NCI-H2196 treated with DMSO at 0.1 percent for 48 hours (cell line): ENCODE results near the gene TMEM138.
A peak's percentile ranks its signal among the peaks of the same experiment; 100 is the strongest.
"Not testable (repeated sequence)": the region's sequence is repeated elsewhere in the genome, so short reads cannot be mapped to it uniquely, and the experiment has no call there.

Experiments
- DNase-seq: peaks from one replicate; lab custom pipeline; 2025; ENCODE audit not compliant: unreplicated experiment; lab: John Stamatoyannopoulos, UW

The TMEM138 gene

DNA sequence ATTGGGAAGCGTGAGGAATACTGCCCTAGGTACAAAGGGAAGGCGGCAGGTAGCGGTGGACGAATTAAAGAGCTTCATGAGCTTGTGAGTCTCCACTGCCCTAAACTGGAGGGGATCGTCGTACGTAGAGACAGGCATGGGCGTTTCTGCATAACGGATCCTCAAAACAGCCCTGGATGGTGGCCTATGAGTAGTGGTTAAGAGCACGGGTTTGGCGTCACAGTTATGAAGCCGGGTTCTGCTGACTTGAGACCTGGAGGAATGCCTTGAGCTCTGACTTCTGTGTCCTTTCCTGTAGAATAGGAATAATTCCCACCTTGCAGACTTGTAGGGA is 335 bp downstream of the TMEM138 start:
- no peak for DNase-seq

DNA sequence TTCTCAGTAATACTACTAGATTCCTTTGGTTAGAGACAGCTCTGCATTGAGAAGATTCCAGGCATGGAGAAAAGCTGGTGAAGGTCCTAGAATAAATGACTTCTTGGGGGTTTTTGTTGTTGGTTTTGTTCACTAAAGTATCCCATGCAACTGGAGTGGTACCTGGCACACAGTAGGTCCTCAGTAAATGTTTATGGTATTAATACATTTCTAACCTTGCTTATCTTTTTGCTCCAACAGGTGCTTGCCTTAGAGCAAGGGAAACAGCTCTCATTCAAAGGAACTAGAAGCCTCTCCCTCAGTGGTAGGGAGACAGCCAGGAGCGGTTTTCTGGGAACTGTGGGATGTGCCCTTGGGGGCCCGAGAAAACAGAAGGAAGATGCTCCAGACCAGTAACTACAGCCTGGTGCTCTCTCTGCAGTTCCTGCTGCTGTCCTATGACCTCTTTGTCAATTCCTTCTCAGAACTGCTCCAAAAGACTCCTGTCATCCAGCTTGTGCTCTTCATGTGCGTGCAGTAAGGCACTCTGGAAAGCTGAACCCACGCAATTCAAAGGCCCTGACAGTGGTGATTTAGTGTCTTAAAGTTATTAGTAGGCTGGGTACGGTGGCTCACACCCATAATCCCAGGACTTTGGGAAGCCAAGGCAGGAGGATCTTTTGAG is 2.0 kb downstream of the TMEM138 start:
- no peak for DNase-seq

DNA sequence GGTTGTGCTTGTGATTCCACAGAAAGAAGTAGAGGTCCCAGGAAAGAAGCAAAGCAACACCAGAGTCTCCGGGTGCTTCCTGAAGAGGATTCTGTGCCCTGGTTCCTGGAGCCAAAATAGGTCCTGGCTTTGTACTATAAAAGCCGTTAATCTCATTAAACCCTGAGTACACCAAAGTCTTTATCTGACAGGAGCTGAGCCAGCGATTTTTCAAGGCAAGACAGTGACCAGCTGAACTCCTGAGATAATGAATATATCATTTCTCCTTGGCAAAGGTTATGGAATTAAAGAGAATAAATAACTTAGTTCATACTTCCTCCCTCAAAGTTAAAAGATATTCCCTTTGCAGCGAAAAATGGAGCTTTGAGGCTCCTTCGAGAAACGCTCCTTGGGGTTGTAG is 5.2 kb downstream of the TMEM138 start:
- DNase-seq, result no peak

GRCh38 chr11:61368646-61369045 is 6.5 kb downstream of the TMEM138 start:
- DNase-seq, result no peak

GRCh38 chr11:61369372-61370348 is 7.5 kb downstream of the TMEM138 start:
- no peak for DNase-seq

- no peak for DNase-seq
These were observed 8.3 kb downstream of the TMEM138 start for GRCh38 chr11:61370349-61371005.

- DNase-seq, result no peak
These were observed 10.7 kb downstream of the TMEM138 start for GRCh38 chr11:61372659-61373420.

- DNase-seq, result no peak
These were observed 13.6 kb downstream of the TMEM138 start for GRCh38 chr11:61375761-61376108.

DNA sequence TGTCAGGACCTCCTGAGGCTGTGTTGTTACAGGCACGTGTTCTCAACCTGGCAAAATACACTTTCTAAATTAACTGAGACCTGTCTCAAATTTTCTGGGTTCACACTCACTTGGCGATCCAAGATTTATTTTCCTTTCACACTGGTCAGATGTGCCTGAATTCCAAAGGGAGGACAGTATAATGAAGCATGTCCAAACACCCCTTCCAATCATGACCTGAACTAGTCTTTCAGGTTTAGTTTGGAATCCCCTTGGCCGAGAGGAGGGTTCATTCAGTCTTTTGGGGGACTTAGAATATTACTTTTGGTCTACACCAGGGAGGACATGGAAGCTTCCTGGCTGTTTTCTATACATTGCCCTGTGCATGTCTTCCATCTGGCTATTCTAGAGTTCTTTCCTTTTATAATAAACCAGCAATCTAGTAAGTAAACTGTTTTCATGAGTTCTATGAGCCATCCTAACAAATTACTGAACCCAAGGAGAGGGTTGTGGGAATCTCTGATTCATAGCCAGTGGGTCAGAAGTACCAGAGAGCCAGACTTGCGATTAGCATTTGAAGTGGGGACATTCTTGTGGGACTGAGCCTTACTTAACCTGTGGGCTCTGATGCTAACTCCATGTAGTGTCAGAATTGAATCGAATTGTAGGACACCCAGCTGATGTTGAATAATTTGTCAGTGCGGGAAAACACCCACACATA is 15.4 kb downstream of the TMEM138 start:
- DNase-seq, result no peak

DNA sequence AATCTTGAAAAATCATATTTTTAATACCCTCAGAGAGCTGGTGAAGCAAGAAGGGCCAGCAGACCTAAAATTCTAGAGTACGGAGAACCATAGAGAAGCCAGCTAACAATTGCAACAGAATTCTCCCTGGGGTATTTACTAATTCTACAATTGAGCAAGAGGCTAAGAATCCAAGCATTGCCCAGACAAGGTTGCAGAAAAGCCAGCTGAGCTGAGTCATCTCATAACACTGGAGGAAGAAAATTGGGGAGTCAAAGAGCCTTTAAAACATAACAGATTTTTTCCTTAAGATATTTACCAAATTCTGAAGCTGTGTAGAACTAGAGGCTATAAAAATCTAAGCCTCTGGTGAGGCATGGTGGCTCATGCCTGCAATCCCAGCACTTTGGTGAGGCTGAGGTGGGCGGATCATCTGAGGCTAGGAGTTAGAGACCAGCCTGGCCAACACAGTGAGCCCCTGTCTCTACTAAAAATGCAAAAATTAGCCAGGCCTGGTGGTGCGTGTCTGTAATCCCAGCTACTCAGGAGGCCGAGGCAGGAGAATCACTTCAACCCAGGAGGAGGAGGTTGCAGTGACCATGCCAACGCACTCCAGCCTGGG is 16.6 kb downstream of the TMEM138 start:
- no peak for DNase-seq

GRCh38 chr11:61380884-61381283 is 18.7 kb downstream of the TMEM138 start:
- no peak for DNase-seq

DNA sequence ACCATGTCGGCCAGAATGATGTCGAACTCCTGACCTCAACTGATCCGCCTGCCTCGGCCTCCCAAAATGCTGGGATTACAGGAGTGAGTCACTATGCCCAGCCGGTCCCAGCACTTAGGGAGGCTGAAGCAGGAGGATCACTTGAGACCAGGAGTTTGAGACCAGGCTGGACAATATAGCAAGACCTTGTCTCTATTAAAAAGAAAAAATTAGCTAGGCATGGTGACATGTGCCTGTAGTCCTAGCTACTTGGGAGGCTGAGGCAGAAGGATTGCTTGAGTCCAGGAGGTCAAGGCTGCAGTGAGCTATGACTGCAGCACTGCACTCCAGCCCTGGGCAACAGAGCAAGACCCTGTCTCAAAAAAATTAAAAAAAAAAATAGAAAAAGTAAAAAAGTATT is 21.7 kb downstream of the TMEM138 start:
- DNase-seq, result not testable (repeated sequence)

DNA sequence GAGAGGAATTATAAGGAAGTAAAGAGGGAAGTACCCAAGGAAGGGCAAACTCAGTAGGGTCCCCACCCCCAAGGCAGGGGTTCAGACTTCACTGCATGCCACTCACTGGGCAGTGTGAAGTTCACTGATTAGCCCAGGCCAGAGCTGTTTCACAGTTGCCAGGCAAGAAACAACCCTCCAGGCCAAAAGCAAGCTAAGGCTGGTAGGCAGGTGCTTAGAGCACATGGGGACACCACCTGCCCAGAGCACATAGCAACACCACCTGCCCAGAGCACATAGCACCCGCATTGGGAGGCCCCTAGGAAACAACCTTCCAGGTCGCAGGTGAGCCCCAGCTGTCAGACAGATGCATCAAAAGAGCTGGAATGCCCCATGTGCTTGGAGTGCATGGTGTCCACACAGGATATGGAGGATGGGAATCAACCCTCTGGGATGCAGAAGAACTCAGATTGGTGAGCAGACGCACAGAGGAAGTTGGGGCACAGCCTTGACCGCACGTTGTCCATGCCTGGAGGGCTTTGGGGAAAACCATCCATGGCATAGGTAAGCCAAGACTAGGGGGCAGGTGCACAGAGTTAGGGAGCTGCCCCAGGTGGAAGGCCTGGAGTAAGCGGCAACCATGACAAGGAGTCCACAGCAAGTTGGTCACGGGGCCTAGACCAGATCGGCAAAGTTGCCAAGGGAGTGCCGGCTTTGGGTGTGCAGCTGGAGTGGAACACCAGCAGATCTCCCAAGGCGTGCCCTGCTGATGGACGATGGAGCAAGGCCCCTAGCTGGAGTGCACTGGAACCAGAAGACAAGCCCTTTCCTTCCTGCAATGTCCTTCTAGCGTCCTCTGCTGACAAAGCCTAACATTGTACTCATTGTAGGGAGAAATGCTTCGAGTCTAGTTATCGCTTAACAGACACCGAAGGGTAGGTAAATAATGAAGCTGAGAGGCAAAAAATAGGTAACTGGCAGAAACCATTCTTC is 22.4 kb downstream of the TMEM138 start:
- DNase-seq, result peak; percentile 15

DNA sequence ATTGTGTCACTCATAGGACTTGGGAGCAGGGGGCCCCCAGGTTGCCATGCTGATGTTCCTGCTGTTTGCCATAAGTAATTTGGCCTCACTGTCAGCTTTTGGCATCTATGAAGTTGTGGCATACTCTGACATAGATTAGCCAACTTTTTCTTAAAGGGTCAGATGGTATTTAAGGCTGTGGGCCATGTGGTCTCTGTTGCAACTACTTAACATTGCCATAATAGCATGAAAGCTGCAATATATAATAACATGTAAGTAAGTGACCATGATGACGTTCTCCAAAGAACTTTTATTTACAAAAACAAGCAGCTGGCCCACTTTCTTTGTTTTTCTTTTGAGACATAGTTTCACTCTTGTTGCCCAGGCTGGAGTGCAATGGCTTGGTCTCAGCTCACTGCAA is 28.0 kb downstream of the TMEM138 start:
- no peak for DNase-seq

- DNase-seq, result no peak
These were observed 30.9 kb downstream of the TMEM138 start for GRCh38 chr11:61392981-61393595.

- DNase-seq, result no peak
These were observed 39.0 kb downstream of the TMEM138 start for GRCh38 chr11:61401173-61401572.

- no peak for DNase-seq
These were observed 39.4 kb downstream of the TMEM138 start for GRCh38 chr11:61401573-61401972.

DNA sequence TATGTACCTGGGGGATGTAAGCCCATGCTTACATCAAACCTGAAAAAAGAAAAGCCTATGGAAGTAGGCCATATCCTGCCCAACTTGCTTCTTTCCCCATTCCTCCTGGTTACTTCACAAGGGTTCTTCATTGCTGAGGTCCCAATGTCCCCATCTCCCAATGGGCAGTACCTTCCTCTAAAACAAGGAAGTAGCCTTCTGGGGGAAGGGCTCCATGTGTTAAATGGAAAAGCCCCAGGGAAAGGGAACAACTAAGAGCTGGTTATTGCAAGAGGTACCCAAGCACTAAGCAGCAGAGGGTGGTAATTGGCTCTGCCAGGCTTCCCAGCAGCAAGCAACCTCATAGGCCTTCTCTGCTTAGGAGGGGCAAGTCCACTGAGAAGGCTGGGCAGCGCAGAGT is 41.5 kb downstream of the TMEM138 start:
- no peak for DNase-seq

- DNase-seq, result no peak
These were observed 41.9 kb downstream of the TMEM138 start for GRCh38 chr11:61404103-61404502.
